GM18499 (cell line): Measurements from ENCODE around the gene DDRGK1.
"Not testable (repeated sequence)": the region's sequence is repeated elsewhere in the genome, so short reads cannot be mapped to it uniquely, and the experiment has no call there.

Source experiments
- ATAC-seq: cut with Tn5 transposase; IDR thresholded peaks from one replicate; pipeline ENCODE4 v1.9.1; 2021; ENCODE audit warnings: moderate number of reproducible peaks; ENCODE audit not compliant: insufficient read depth, unreplicated experiment

The DDRGK1 gene

GRCh38 chr20:3167738-3168078, 36.8 kb downstream of the DDRGK1 start:
- ATAC-seq: no peak

- ATAC-seq: no peak
Observed at GRCh38 chr20:3166913-3167342, 37.6 kb downstream of the DDRGK1 start.

GRCh38 chr20:3166338-3166912, 38.1 kb downstream of the DDRGK1 start:
- ATAC-seq: no peak

- no peak for ATAC-seq
Observed at GRCh38 chr20:3165473-3166337, 38.8 kb downstream of the DDRGK1 start.

- no peak for ATAC-seq
Observed at GRCh38 chr20:3164763-3165410, 39.6 kb downstream of the DDRGK1 start.

- no peak for ATAC-seq
Observed at GRCh38 chr20:3164043-3164762, 40.3 kb downstream of the DDRGK1 start.

- no peak for ATAC-seq
Observed at GRCh38 chr20:3163099-3164042, 41.1 kb downstream of the DDRGK1 start.

GRCh38 chr20:3162080-3162611, 42.3 kb downstream of the DDRGK1 start:
- ATAC-seq: no peak

- ATAC-seq: no peak
Observed at GRCh38 chr20:3161316-3162079, 43.0 kb downstream of the DDRGK1 start.

GRCh38 chr20:3160418-3160817, 44.1 kb downstream of the DDRGK1 start:
- ATAC-seq: no peak

- no peak for ATAC-seq
Observed at GRCh38 chr20:3158968-3159431, 45.5 kb downstream of the DDRGK1 start.

GRCh38 chr20:3157817-3158216, 46.7 kb downstream of the DDRGK1 start:
- no peak for ATAC-seq

GRCh38 chr20:3156811-3157619, 47.5 kb downstream of the DDRGK1 start:
- ATAC-seq: no peak

- ATAC-seq: not testable (repeated sequence)
Observed at GRCh38 chr20:3152057-3152644, 52.3 kb downstream of the DDRGK1 start.

GRCh38 chr20:3150908-3151307, 53.6 kb downstream of the DDRGK1 start:
- ATAC-seq: no peak

- no peak for ATAC-seq
Observed at GRCh38 chr20:3146732-3147341, 57.6 kb downstream of the DDRGK1 start.

- no peak for ATAC-seq
Observed at GRCh38 chr20:3141757-3142156, 62.7 kb downstream of the DDRGK1 start.
